ENCODE results near the gene CHRM4. TPM values are rescaled to one million over a fixed set of nuclear protein-coding genes. Genes with fewer than 3 reads are reported as not detected.
A peak's percentile ranks its signal among the peaks of the same experiment; 100 is the strongest.

The CHRM4 gene
- polyA plus RNA-seq, 1 donor from 2014 or later, result 0.29 TPM

DNA sequence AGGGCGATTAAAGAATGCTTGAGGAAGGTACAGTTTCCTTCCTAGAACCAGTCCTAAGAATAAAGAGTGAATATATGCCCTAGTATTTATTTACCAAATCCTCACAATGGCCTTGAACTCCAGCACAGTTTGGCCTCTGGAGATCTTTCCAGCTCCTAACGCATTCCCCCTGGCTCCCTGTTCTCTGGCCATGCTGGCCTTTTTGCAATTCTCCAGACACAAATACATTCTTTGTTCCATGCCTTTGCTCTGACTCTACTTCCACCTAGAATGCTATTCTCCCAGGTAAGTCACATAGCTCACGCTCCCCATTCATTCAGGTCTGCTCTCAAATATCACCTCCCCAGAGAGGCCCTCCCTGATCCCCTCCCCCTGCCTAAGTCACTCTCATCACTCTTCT lies 48.1 kb downstream of the CHRM4 start:
- Mint-ChIP-seq H3K4me1 (peaks cover 19 to 26% (median 22%) of the 10 kb centered on the region in 3 donors), H3K27me3 (peaks cover 15% of the 10 kb centered on the region), H3K36me3 (no peaks in the 10 kb centered on the region), H3K9me3 (no peaks in the 10 kb centered on the region), H3K4me3 (peak overlapping the region in 2 of 4 donors; percentile 6 to 82), H3K27ac (peak overlapping the region in 1 of 3 donors; percentile 86)

- no peaks in the 10 kb centered on the region for H3K36me3 Mint-ChIP-seq
- no peaks in the 10 kb centered on the region for H3K9me3 Mint-ChIP-seq
- H3K27me3 Mint-ChIP-seq, result peaks cover 21% of the 10 kb centered on the region
- H3K4me1 Mint-ChIP-seq, result peaks cover 19 to 22% (median 19%) of the 10 kb centered on the region in 3 donors
- H3K4me3 Mint-ChIP-seq, result no peak overlapping the region
- H3K27ac Mint-ChIP-seq, result no peak overlapping the region
These were observed 49.3 kb downstream of the CHRM4 start for GRCh38 chr11:46342239-46342638.

GRCh38 chr11:46341454-46341853 lies 50.1 kb downstream of the CHRM4 start:
- Mint-ChIP-seq H3K36me3 (no peaks in the 10 kb centered on the region), H3K4me1 (peaks cover 14 to 17% (median 14%) of the 10 kb centered on the region in 3 donors), H3K4me3 (peak overlapping the region in 1 of 4 donors; percentile 24), H3K27me3 (peaks cover 21% of the 10 kb centered on the region), H3K9me3 (no peaks in the 10 kb centered on the region), H3K27ac (peak overlapping the region in 1 of 3 donors; percentile 16)

DNA sequence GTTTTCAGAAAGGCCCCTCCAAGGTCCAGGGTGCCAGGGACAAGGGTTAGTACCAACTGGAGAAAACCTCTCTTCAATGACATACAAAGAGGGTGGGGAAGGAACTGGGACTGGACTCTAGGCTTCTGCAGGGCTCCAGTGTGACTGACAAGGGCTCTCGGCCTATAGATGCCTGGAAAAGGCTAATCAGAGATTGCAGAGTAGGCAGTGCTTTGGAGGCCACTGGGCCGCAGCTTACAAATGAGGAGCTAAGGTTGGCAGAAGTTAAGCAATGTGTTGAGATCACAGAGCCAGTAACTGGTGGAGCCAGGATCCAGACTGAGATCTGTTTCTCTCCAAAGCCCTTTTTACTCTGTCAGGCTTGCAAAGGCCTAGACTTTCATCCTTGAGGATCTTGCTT lies 51.8 kb downstream of the CHRM4 start:
- H3K27me3 Mint-ChIP-seq, result peaks cover 24% of the 10 kb centered on the region
- H3K27ac Mint-ChIP-seq, result no peak overlapping the region
- no peaks in the 10 kb centered on the region for H3K36me3 Mint-ChIP-seq
- peaks cover 0 to 2% (median 2%) of the 10 kb centered on the region in 3 donors for H3K4me1 Mint-ChIP-seq
- H3K4me3 Mint-ChIP-seq, result peak overlapping the region in 1 of 4 donors; percentile 36
- no peaks in the 10 kb centered on the region for H3K9me3 Mint-ChIP-seq

- Mint-ChIP-seq H3K4me1 (no peaks in the 10 kb centered on the region), H3K27ac (no peak overlapping the region), H3K27me3 (peaks cover 29% of the 10 kb centered on the region), H3K36me3 (no peaks in the 10 kb centered on the region), H3K9me3 (no peaks in the 10 kb centered on the region), H3K4me3 (no peak overlapping the region)
These were observed 52.4 kb downstream of the CHRM4 start for GRCh38 chr11:46338988-46339666.

DNA sequence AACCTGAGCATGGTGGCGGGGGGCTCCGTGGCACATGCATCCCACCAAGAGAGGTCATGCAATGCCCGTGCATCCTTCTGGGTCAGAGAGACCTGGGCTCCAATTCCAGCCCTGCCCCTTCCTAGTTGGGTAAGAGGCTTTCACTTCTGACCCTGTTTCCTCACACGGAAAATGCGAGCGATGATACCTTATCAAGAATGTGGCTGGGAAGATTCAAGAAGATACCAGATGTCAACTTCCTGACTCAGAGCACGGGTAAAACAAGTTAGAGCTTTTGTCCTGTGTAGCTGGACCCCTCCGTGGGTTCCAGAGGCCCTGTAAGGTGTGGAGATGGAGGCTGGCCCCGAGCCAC lies 53.0 kb downstream of the CHRM4 start:
- Mint-ChIP-seq H3K9me3 (no peaks in the 10 kb centered on the region), H3K4me1 (no peaks in the 10 kb centered on the region), H3K4me3 (no peak overlapping the region), H3K27ac (no peak overlapping the region), H3K27me3 (peaks cover 33% of the 10 kb centered on the region), H3K36me3 (no peaks in the 10 kb centered on the region)

- H3K4me3 Mint-ChIP-seq, result no peak overlapping the region
- H3K27ac Mint-ChIP-seq, result no peak overlapping the region
- peaks cover 36% of the 10 kb centered on the region for H3K27me3 Mint-ChIP-seq
- H3K9me3 Mint-ChIP-seq, result no peaks in the 10 kb centered on the region
- H3K36me3 Mint-ChIP-seq, result no peaks in the 10 kb centered on the region
- H3K4me1 Mint-ChIP-seq, result peaks cover 0 to 2% (median 0%) of the 10 kb centered on the region in 3 donors
These were observed 53.8 kb downstream of the CHRM4 start for GRCh38 chr11:46337626-46338345.

- Mint-ChIP-seq H3K4me1 (peaks cover 0 to 2% (median 0%) of the 10 kb centered on the region in 3 donors), H3K4me3 (no peak overlapping the region), H3K27ac (no peak overlapping the region)
These were observed 54.9 kb downstream of the CHRM4 start for GRCh38 chr11:46336563-46337180.

GRCh38 chr11:46335890-46336562 lies 55.5 kb downstream of the CHRM4 start:
- Mint-ChIP-seq H3K36me3 (no peaks in the 10 kb centered on the region), H3K9me3 (peaks cover 0 to 2% (median 0%) of the 10 kb centered on the region in 3 donors), H3K27ac (no peak overlapping the region), H3K4me1 (peaks cover 0 to 2% (median 0%) of the 10 kb centered on the region in 3 donors), H3K4me3 (no peak overlapping the region), H3K27me3 (peaks cover 45% of the 10 kb centered on the region)

More at GRCh38 chr11:46336563-46337180, 54.9 kb downstream of the CHRM4 start:
- peaks cover 0 to 2% (median 0%) of the 10 kb centered on the region in 3 donors for H3K9me3 Mint-ChIP-seq
- peaks cover 40% of the 10 kb centered on the region for H3K27me3 Mint-ChIP-seq
- no peaks in the 10 kb centered on the region for H3K36me3 Mint-ChIP-seq

DNA sequence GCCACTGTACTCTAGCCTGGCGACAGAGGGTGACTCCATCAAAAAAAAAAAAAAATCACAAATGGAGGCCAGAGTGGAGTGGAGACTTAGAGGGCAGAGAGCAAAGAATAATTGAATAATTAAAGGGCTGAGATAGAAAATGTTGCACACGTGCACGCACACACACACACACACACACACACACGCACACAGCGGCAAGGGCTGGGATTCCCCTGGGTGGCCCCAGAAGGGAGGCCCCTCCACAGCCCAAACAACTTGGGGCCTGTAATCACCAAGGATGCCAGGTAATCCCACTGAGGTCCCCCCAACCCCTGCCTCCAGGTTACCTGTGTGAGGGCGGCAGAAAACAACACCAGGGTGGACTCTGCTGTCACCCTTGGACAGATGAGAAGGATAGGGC lies 56.3 kb downstream of the CHRM4 start:
- Mint-ChIP-seq H3K4me1 (peaks cover 0 to 2% (median 0%) of the 10 kb centered on the region in 3 donors), H3K27me3 (peaks cover 50% of the 10 kb centered on the region), H3K9me3 (peaks cover 0 to 2% (median 0%) of the 10 kb centered on the region in 3 donors), H3K36me3 (no peaks in the 10 kb centered on the region), H3K4me3 (no peak overlapping the region), H3K27ac (no peak overlapping the region)

GRCh38 chr11:46334211-46334610 lies 57.4 kb downstream of the CHRM4 start:
- Mint-ChIP-seq H3K27me3 (peaks cover 56% of the 10 kb centered on the region), H3K4me3 (peak overlapping the region in 1 of 4 donors; percentile 85), H3K4me1 (peaks cover 0 to 2% (median 0%) of the 10 kb centered on the region in 3 donors), H3K36me3 (no peaks in the 10 kb centered on the region), H3K9me3 (peaks cover 0 to 5% (median 0%) of the 10 kb centered on the region in 3 donors), H3K27ac (no peak overlapping the region)

Other genes starting within 250 kb of the CHRM4 start
- not detected for gene CREB3L1, start 114.1 kb downstream of the CHRM4 start, polyA plus RNA-seq
- 9.0 TPM for gene DGKZ, start 44.3 kb downstream of the CHRM4 start, polyA plus RNA-seq
- gene MDK, start 10.1 kb downstream of the CHRM4 start, polyA plus RNA-seq, result 0.60 TPM
- gene AMBRA1, start 202.2 kb upstream of the CHRM4 start, polyA plus RNA-seq, result 9.1 TPM
- gene HARBI1, start 225.5 kb upstream of the CHRM4 start, polyA plus RNA-seq, result 6.9 TPM
- 55.7 TPM for gene ATG13, start 225.8 kb upstream of the CHRM4 start, polyA plus RNA-seq